Endometrial microvascular endothelial cells (primary cell): ENCODE measurements around the gene PHLDA1. TPM values are rescaled to one million over a fixed set of nuclear protein-coding genes. Genes with fewer than 3 reads are reported as not detected.

Source experiments
- in situ Hi-C: cut with HindIII; loops from 2 replicates; pipeline ENCODE4 v1.10.0; 2017; ENCODE audit warnings: low sequenced_read_pairs, low pct_unique_long_range_greater_than_20kb; ENCODE audit errors: inconsistent ontology term
- total RNA-seq: library from RNA; depleted of rRNA; stranded (reverse); fragments of >200 nt; gene quantifications from one replicate; pipeline ENCODE4 v1.2.3, GENCODE V29; 2015; ENCODE audit errors: inconsistent ontology term

Gene PHLDA1
- total RNA-seq, 1 donor from 2014 or later, result 31.1 TPM

- in situ Hi-C loops, result no loop called here
Observed at GRCh38 chr12:75977590-75977951, 54.0 kb downstream of the PHLDA1 start.

GRCh38 chr12:75976913-75977312 lies 54.7 kb downstream of the PHLDA1 start:
- in situ Hi-C loops, result no loop called here

- in situ Hi-C loops, result no loop called here
Observed at GRCh38 chr12:75976113-75976512, 55.5 kb downstream of the PHLDA1 start.

- in situ Hi-C loops, result no loop called here
Observed at GRCh38 chr12:75975702-75976101, 55.9 kb downstream of the PHLDA1 start.

Other genes starting within 250 kb of the PHLDA1 start
- 332 TPM for gene NAP1L1, start 52.9 kb upstream of the PHLDA1 start, total RNA-seq